HepG2 (cell line): ENCODE results near the gene XK. TPM values are rescaled to one million over a fixed set of nuclear protein-coding genes. Genes with fewer than 3 reads are reported as not detected.

ENCODE experiments used
- ATAC-seq: fragments of 200-7000 bp; cut with Tn5 transposase; 3 replicates; pipeline ENCODE4 v1.9.1; 2020; ENCODE audit warnings: mild to moderate bottlenecking, moderate library complexity
- BruUV-seq: library from RNA; stranded (reverse); fragments of 400-500 nt; replicated peaks from 2 replicates; lab custom pipeline; 2021; lab: Mats Ljungman, UMichigan
- CTCF ChIA-PET: fragments of 300-600 bp; formaldehyde crosslinking; extraction: SDS; loops from one replicate; lab custom pipeline; 2021; ENCODE audit warnings: low total read pairs, inconsistent platforms, low intra/inter-chr PET ratio; lab: Yijun Ruan, JAX
- POLR2A ChIA-PET: fragments of 350-600 bp; sonication (Branson Sonifier 250); formaldehyde crosslinking; loops from one replicate; lab custom pipeline; 2020; ENCODE audit warnings: antibody characterized with exemption, inconsistent platforms; lab: Yijun Ruan, JAX
- DNase-seq: peaks from one replicate; pipeline ENCODE4 v3.0.0-alpha.2; 2015; ENCODE audit warnings: low spot score
- FAIRE-seq: peaks from 3 replicates; lab custom pipeline; 2011; peaks lifted over from hg19 to GRCh38; lab: Jason Lieb, UNC
- H2AFZ ChIP-seq: one replicate; pipeline ENCODE4 v1.6.1; 2011; ENCODE audit warnings: low read length, inconsistent platforms
- H3K27ac ChIP-seq: fragments of 300-600 bp; 3 replicates; pipeline ENCODE4 v1.8.0; 2011; ENCODE audit warnings: mixed run types, mild to moderate bottlenecking, mixed read lengths, low read length, inconsistent platforms; ENCODE audit not compliant: insufficient read depth; ENCODE audit errors: extremely low read length
- H3K27me3 ChIP-seq, 2 experiments: fragments of 200-600 bp in 1 of 2; 2 replicates in 1 of 2; 3 replicates in 1 of 2; pipeline versions ENCODE4 v1.6.0 to v1.8.0; 2011; ENCODE audit warnings: low read length in 2 of 2, mild to moderate bottlenecking in 2 of 2, moderate library complexity in 2 of 2, inconsistent platforms in 1 of 2; ENCODE audit not compliant: insufficient read depth in 2 of 2, control insufficient read depth in 1 of 2
- H3K36me3 ChIP-seq, 2 experiments: fragments of 200-600 bp in 1 of 2; replicated peaks in 1 of 2; 2 replicates in 1 of 2; 3 replicates in 1 of 2; pipeline versions ENCODE4 v1.5.1 to v1.8.0; 2011; ENCODE audit warnings: low read length in 2 of 2, inconsistent platforms in 1 of 2; ENCODE audit not compliant: insufficient read depth in 2 of 2, control insufficient read depth in 1 of 2
- H3K4me1 ChIP-seq: 2 replicates; pipeline ENCODE4 v1.5.1; 2012; ENCODE audit warnings: low read length, inconsistent platforms; ENCODE audit not compliant: insufficient read depth
- H3K4me2 ChIP-seq: 2 replicates; pipeline ENCODE4 v1.6.0; 2011; ENCODE audit warnings: low read depth, low read length, inconsistent platforms
- H3K4me3 ChIP-seq, 3 experiments: fragments of 200-600 bp in 1 of 3; sonication (generic), shearing (Covaris generic) in 1 of 3; replicated peaks in 1 of 3; 2 replicates each; pipeline ENCODE4 v1.5.1; 2011 to 2016; ENCODE audit warnings: low read length in 3 of 3, inconsistent platforms in 2 of 3, low read depth in 2 of 3, mild to moderate bottlenecking in 2 of 3, control low read depth in 1 of 3, mixed read lengths in 1 of 3; ENCODE audit not compliant: insufficient read depth in 1 of 3
- H3K79me2 ChIP-seq: one replicate; pipeline ENCODE4 v1.6.1; 2011; ENCODE audit warnings: low read length, inconsistent platforms; ENCODE audit not compliant: insufficient read depth
- H3K9ac ChIP-seq: 2 replicates; pipeline ENCODE4 v1.6.0; 2011; ENCODE audit warnings: mild to moderate bottlenecking, low read depth, low read length, inconsistent platforms; ENCODE audit not compliant: insufficient read depth
- H3K9me3 ChIP-seq: 2 replicates; pipeline ENCODE4 v1.5.1; 2012; ENCODE audit warnings: mild to moderate bottlenecking, low read length
- H4K20me1 ChIP-seq: 2 replicates; pipeline ENCODE4 v1.6.0; 2011; ENCODE audit warnings: inconsistent platforms, mild to moderate bottlenecking, low read length, moderate library complexity; ENCODE audit not compliant: insufficient read depth
- E2F2 ChIP-seq: sonication (generic); formaldehyde crosslinking; IDR thresholded peaks from 2 replicates; pipeline ENCODE4 v1.4.0; 2020; ENCODE audit warnings: missing genetic modification reagents, borderline replicate concordance
- ELF4 ChIP-seq: sonication (generic); formaldehyde crosslinking; IDR thresholded peaks from 2 replicates; pipeline ENCODE4 v1.5.0; 2020; ENCODE audit warnings: missing genetic modification reagents, mild to moderate bottlenecking, moderate library complexity, borderline replicate concordance
- FOXA3 ChIP-seq: IDR thresholded peaks from 2 replicates; pipeline ENCODE4 v1.6.1; 2016; ENCODE audit warnings: missing genetic modification reagents, missing compliant biosample characterization
- KAT2B ChIP-seq: fragments of 150-350 bp; IDR thresholded peaks from 2 replicates; pipeline ENCODE4 v1.6.1; 2014; ENCODE audit warnings: low read depth, low read length, borderline replicate concordance
- MXD3 ChIP-seq: IDR thresholded peaks from 2 replicates; pipeline ENCODE4 v1.6.1; 2016; ENCODE audit warnings: mild to moderate bottlenecking, missing biosample characterization, missing genetic modification reagents
- MZF1 ChIP-seq: sonication (generic); formaldehyde crosslinking; IDR thresholded peaks from 2 replicates; pipeline ENCODE4 v1.8.1; 2023; ENCODE audit warnings: mild to moderate bottlenecking, missing genetic modification reagents, borderline replicate concordance
- NPAS2 ChIP-seq: sonication (generic); formaldehyde crosslinking; IDR thresholded peaks from 2 replicates; pipeline ENCODE4 v1.8.0; 2022; ENCODE audit warnings: mild to moderate bottlenecking, missing genetic modification reagents, borderline replicate concordance
- SUZ12 ChIP-seq: fragments of 150-350 bp; IDR thresholded peaks from 2 replicates; pipeline ENCODE4 v1.6.1; 2014; ENCODE audit warnings: low read depth, low read length
- TBL1XR1 ChIP-seq: fragments of 150-350 bp; IDR thresholded peaks from 2 replicates; pipeline ENCODE4 v1.6.1; 2014; ENCODE audit warnings: borderline replicate concordance, low read length; ENCODE audit not compliant: partially characterized antibody
- ZMAT3 ChIP-seq: sonication (generic); formaldehyde crosslinking; conservative IDR thresholded peaks from 2 replicates; pipeline ENCODE4 v1.7.0; 2021; ENCODE audit warnings: missing genetic modification reagents
- in situ Hi-C: cut with HindIII; loops from 2 replicates; pipeline ENCODE4 v1.10.0; 2017; ENCODE audit warnings: low pct_unique_long_range_greater_than_20kb; ENCODE audit not compliant: extremely low pct_ligation_motif_present
- intact Hi-C: fragments of 100-400 bp; cut with micrococcal nuclease; formaldehyde crosslinking; loops from one replicate; pipeline ENCODE4 v1.10.0; 2022; ENCODE audit not compliant: unreplicated experiment
- polyA plus RNA-seq, 8 experiments: library from polyadenylated mRNA; depleted of rRNA in 3 of 8; stranded (reverse) in 7 of 8; unstranded in 1 of 8; fragments of >200 nt; fragmentation: Illumina TruSeq in 4 of 8; extraction: Trizol in 4 of 8; gene quantifications; 2 replicates each; pipeline versions ENCODE4 v1.2.1 to v1.2.3, GENCODE V29; 2011 to 2016; ENCODE audit warnings: low read depth in 4 of 8, missing spikeins in 1 of 8, mixed read lengths in 1 of 8; ENCODE audit not compliant: insufficient read depth in 1 of 8
- total RNA-seq, 5 experiments: library from RNA; depleted of rRNA; stranded (reverse); fragments of >200 nt; fragmentation: Illumina TruSeq; extraction: Trizol; gene quantifications; 2 replicates each; pipeline ENCODE4 v1.2.3, GENCODE V29; 2016; ENCODE audit warnings: low read depth in 1 of 5
- TF ChIP-seq, protein P1 (sequence below): sonication (generic); formaldehyde crosslinking; IDR thresholded peaks from 2 replicates; pipeline ENCODE4 v1.9.0; 2021; ENCODE audit warnings: missing genetic modification reagents, mild to moderate bottlenecking, borderline replicate concordance
- TF ChIP-seq, protein P2 (sequence below): sonication (generic); formaldehyde crosslinking; IDR thresholded peaks from 2 replicates; pipeline ENCODE4 v1.8.0; 2022; ENCODE audit warnings: mild to moderate bottlenecking, missing genetic modification reagents; ENCODE audit not compliant: insufficient replicate concordance

XK gene
- total and polyA plus RNA-seq, 2 of the 13 experiments (the other 11 are each of a cell fraction or from before 2014, with no cell fraction given): not detected

DNA sequence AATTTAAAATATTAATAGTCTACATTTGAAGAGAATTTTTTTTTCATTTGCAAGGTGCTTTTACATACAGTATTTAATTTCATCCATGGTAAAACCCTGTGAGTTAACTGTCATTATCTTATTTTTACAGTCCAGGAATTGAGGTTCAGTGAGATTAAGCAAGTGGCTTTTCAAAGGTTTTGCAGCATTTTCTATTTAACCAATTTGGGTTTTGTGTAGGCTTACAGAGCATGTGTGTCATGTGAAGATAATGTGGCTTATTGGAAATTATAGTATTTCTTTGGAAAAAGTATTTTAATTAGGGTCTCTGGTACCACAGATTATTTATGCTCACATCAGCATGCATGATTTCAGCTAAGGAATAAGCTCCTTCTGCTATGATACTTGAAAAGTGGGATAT lies 4.5 kb downstream of the XK start:
- H3K36me3 ChIP-seq: no peaks in the 10 kb centered on the region
- H2AFZ ChIP-seq: no peak overlapping the region
- H3K4me1 ChIP-seq: no peaks in the 10 kb centered on the region
- no peak for ATAC-seq
- no peak overlapping the region for H3K9ac ChIP-seq
- no peaks in the 10 kb centered on the region for H3K79me2 ChIP-seq
- H3K27me3 ChIP-seq: no peaks in the 10 kb centered on the region
- H3K9me3 ChIP-seq: no peaks in the 10 kb centered on the region
- H3K4me2 ChIP-seq: no peak overlapping the region
- CTCF ChIA-PET: no interaction called here
- intact Hi-C loops (no loop called here), in situ Hi-C loops (no loop called here)
- H4K20me1 ChIP-seq: no peaks in the 10 kb centered on the region
- H3K4me3 ChIP-seq: no peak overlapping the region
- TF ChIP-seq NPAS2 (CRISPR knock-in tag) (no peak), FOXA3 (no peak), SUZ12 (no peak), KAT2B (no peak), ZMAT3 (CRISPR knock-in tag) (no peak), ELF4 (CRISPR knock-in tag) (no peak), MXD3 (CRISPR knock-in tag) (no peak), MZF1 (CRISPR knock-in tag) (no peak), E2F2 (CRISPR knock-in tag) (no peak), TBL1XR1 (no peak)
- TF ChIP-seq, protein P1, sequence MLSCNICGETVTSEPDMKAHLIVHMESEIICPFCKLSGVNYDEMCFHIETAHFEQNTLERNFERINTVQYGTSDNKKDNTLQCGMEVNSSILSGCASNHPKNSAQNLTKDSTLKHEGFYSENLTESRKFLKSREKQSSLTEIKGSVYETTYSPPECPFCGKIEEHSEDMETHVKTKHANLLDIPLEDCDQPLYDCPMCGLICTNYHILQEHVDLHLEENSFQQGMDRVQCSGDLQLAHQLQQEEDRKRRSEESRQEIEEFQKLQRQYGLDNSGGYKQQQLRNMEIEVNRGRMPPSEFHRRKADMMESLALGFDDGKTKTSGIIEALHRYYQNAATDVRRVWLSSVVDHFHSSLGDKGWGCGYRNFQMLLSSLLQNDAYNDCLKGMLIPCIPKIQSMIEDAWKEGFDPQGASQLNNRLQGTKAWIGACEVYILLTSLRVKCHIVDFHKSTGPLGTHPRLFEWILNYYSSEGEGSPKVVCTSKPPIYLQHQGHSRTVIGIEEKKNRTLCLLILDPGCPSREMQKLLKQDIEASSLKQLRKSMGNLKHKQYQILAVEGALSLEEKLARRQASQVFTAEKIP: no peak
- TF ChIP-seq, protein P2, sequence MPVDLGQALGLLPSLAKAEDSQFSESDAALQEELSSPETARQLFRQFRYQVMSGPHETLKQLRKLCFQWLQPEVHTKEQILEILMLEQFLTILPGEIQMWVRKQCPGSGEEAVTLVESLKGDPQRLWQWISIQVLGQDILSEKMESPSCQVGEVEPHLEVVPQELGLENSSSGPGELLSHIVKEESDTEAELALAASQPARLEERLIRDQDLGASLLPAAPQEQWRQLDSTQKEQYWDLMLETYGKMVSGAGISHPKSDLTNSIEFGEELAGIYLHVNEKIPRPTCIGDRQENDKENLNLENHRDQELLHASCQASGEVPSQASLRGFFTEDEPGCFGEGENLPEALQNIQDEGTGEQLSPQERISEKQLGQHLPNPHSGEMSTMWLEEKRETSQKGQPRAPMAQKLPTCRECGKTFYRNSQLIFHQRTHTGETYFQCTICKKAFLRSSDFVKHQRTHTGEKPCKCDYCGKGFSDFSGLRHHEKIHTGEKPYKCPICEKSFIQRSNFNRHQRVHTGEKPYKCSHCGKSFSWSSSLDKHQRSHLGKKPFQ (CRISPR knock-in tag): no peak
- FAIRE-seq: no peak
- H3K27ac ChIP-seq: no peak overlapping the region
- DNase-seq: no peak
- BruUV-seq: no TSS peak
- POLR2A ChIA-PET: no interaction called here
